ENCODE measurements around the gene NANP. TPM values are rescaled to one million over a fixed set of nuclear protein-coding genes. Genes with fewer than 3 reads are reported as not detected.

Gene NANP
- total and polyA plus RNA-seq, 2 of the 13 experiments (the other 11 are each of a cell fraction or from before 2014, with no cell fraction given) = 8.9 to 21.5 TPM

- no peak for TF ChIP-seq ZIK1 (CRISPR knock-in tag; IDR thresholded peaks at IDR 0.05; ENCODE audit: borderline replicate concordance, low read depth)
- no peak for TF ChIP-seq TMF1 (CRISPR knock-in tag; IDR thresholded peaks at IDR 0.05; ENCODE audit: low read depth)
- TF ChIP-seq ZNF773 (CRISPR knock-in tag; IDR thresholded peaks at IDR 0.05; ENCODE audit: borderline replicate concordance) = no peak; the same call in 1 of the 2 replicates
- TF ChIP-seq CCDC6 (CRISPR knock-in tag; IDR thresholded peaks at IDR 0.05) = no peak
- no peak for TF ChIP-seq TAF15 (IDR thresholded peaks at IDR 0.05; ENCODE audit: low read depth, low read length, poor library complexity, severe bottlenecking)
- TF ChIP-seq PRDM15 (CRISPR knock-in tag; IDR thresholded peaks at IDR 0.05) = no peak
- TF ChIP-seq NCOA5 (CRISPR knock-in tag; IDR thresholded peaks at IDR 0.05) = no peak
- TF ChIP-seq ZNF142 (CRISPR knock-in tag; IDR thresholded peaks at IDR 0.05) = no peak
- no peak for TF ChIP-seq ZNF292 (CRISPR knock-in tag; IDR thresholded peaks at IDR 0.05; ENCODE audit: borderline replicate concordance, low read depth)
- TF ChIP-seq ZNF878 (CRISPR knock-in tag; IDR thresholded peaks at IDR 0.05) = no peak; the same call in 1 of the 2 replicates
- TF ChIP-seq ZNF691 (CRISPR knock-in tag; IDR thresholded peaks at IDR 0.05; ENCODE audit: borderline replicate concordance, low read depth) = no peak
- TF ChIP-seq FOXM1 (CRISPR knock-in tag; IDR thresholded peaks at IDR 0.05) = peak; percentile 5; the same call in 1 of the 2 replicates
- TF ChIP-seq MXD1 (CRISPR knock-in tag; IDR thresholded peaks at IDR 0.05) = no peak
- peak; percentile 66; the same call in 1 of the 2 replicates for TF ChIP-seq ZBTB38 (CRISPR knock-in tag; IDR thresholded peaks at IDR 0.05)
- TF ChIP-seq ZBTB7B (CRISPR knock-in tag; IDR thresholded peaks at IDR 0.05) = no peak
- TF ChIP-seq DPF2 (CRISPR knock-in tag; IDR thresholded peaks at IDR 0.05; ENCODE audit: borderline replicate concordance, low read depth) = no peak
- TF ChIP-seq TFDP2 (CRISPR knock-in tag; IDR thresholded peaks at IDR 0.05) = no peak
- TF ChIP-seq DR1 (CRISPR knock-in tag; IDR thresholded peaks at IDR 0.05) = no peak
Observed at GRCh38 chr20:25624500-25624939, 706 bp upstream of the NANP start (continued).

Measured in HepG2 (cell line).